Measurements from ENCODE around the gene NEURL1B. TPM values are rescaled to one million over a fixed set of nuclear protein-coding genes. Genes with fewer than 3 reads are reported as not detected.

NEURL1B gene
- total and polyA plus RNA-seq, 2 donors (not counting 1 experiment from before 2014, with no cell fraction given), result 0.06 to 0.17 TPM

- ATAC-seq (ENCODE audit: low read depth) (no peak), DNase-seq (no peak)
- Histone ChIP-seq H3K9me3 (ENCODE audit: control extremely low read depth in 1 of 3, control insufficient read depth in 2 of 3, insufficient read depth in 1 of 3, low read length in 2 of 3) (no peaks in the 10 kb centered on the region), H3K4me1 (ENCODE audit: control insufficient read depth in 2 of 2, insufficient read depth in 2 of 2, low read length in 2 of 2) (peaks cover 12 to 14% of the 10 kb centered on the region in 2 donors), H3K79me2 (ENCODE audit: control insufficient read depth, insufficient read depth, low read length) (no peaks in the 10 kb centered on the region), H2AFZ (ENCODE audit: insufficient read depth, low read depth, low read length, poor library complexity, severe bottlenecking) (no peak overlapping the region), H3K36me3 (replicated peaks in 1 of 2; ENCODE audit: control extremely low read depth in 1 of 2, control insufficient read depth in 1 of 2, extremely low read depth in 1 of 2, insufficient read depth in 2 of 2, low read length in 1 of 2) (no peaks in the 10 kb centered on the region), H3K9ac (ENCODE audit: low read length) (no peak overlapping the region), H3K4me3 (ENCODE audit: control extremely low read depth in 1 of 5, extremely low read depth in 1 of 5, insufficient read depth in 1 of 5, low read depth in 2 of 5, low read length in 4 of 5) (no peak overlapping the region), H3K27ac (ENCODE audit: low read length in 2 of 2) (no peak overlapping the region), H4K20me1 (ENCODE audit: control insufficient read depth, insufficient read depth, low read length, poor library complexity, severe bottlenecking) (no peaks in the 10 kb centered on the region), H3K4me2 (replicated peaks; ENCODE audit: low read depth, low read length, poor library complexity, severe bottlenecking) (no peak overlapping the region), H3K27me3 (replicated peaks in 1 of 4; ENCODE audit: control extremely low read depth in 1 of 4, control insufficient read depth in 3 of 4, insufficient read depth in 4 of 4, low read length in 3 of 4) (peaks cover 0 to 34% (median 19%) of the 10 kb centered on the region in 4 experiments)
- Mint-ChIP-seq H3K27me3 (peaks cover 36% of the 10 kb centered on the region), H3K4me3 (no peak overlapping the region), H3K9me3 (ENCODE audit: insufficient read depth) (no peaks in the 10 kb centered on the region), H3K4me1 (peaks cover 9% of the 10 kb centered on the region), H3K27ac (no peak overlapping the region)
- POLR2A ChIA-PET, result no interaction called here
- WGBS (ENCODE audit: insufficient coverage), result no CpG with 5 or more reads among the region's 8 CpGs
- intact Hi-C loops (cut with micrococcal nuclease), result no loop called here
- CTCF ChIA-PET, result no interaction called here
- TF ChIP-seq CTCF (IDR thresholded peaks at IDR 0.05), result no peak
- TF ChIP-seq EZH2 (IDR thresholded peaks at IDR 0.05; ENCODE audit: borderline replicate concordance, insufficient read depth, low read depth, low read length, poor library complexity, severe bottlenecking), result no peak
These were observed 3.6 kb downstream of the NEURL1B start for GRCh38 chr5:172644711-172645110.

DNA sequence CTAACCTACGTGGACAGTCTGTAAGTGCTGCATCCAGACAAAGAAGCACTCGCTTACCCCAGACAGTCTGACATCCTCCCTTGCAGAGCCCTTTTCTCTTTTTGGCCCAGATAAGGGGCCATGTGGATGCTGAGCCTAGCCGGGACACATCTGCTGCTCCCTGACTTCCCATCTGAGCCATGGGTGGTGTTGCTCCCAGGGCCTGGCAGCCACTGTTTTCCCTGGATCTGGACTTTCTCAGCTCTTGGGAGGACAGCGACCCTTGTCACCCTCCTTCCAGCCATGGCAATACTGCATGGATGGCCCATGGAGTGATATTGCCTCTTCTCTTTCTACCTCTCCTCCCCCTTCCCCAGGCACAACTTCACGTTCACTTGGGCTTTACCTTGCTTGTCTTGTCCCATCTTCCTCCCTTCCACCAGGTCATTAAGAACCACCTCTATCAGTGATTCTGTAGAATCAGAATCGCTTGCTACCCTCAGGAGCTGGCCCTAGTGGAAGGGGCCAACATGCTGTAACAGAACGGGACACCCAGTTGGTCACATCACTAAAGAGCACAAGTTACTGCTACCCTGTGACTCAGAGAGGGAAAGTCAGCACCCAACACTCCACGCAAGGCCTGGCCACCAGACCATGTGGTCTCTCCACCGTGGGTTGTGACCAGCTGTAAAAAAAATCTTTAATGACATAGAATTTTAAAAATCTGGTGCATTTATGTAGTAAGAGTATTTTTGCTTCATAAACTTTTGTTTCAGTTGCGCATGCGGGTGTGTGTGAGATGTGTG is 4.4 kb downstream of the NEURL1B start:
- no peak overlapping the region for H3K4me3 Mint-ChIP-seq
- Histone ChIP-seq H3K9ac (ENCODE audit: low read length) (no peak overlapping the region), H3K27ac (ENCODE audit: low read length in 2 of 2) (no peak overlapping the region), H3K4me1 (ENCODE audit: control insufficient read depth in 2 of 2, insufficient read depth in 2 of 2, low read length in 2 of 2) (peaks cover 10 to 11% of the 10 kb centered on the region in 2 donors), H3K4me3 (ENCODE audit: control extremely low read depth in 1 of 5, extremely low read depth in 1 of 5, insufficient read depth in 1 of 5, low read depth in 2 of 5, low read length in 4 of 5) (no peak overlapping the region), H4K20me1 (ENCODE audit: control insufficient read depth, insufficient read depth, low read length, poor library complexity, severe bottlenecking) (no peaks in the 10 kb centered on the region), H3K79me2 (ENCODE audit: control insufficient read depth, insufficient read depth, low read length) (no peaks in the 10 kb centered on the region), H3K9me3 (ENCODE audit: control extremely low read depth in 1 of 3, control insufficient read depth in 2 of 3, insufficient read depth in 1 of 3, low read length in 2 of 3) (no peaks in the 10 kb centered on the region), H2AFZ (ENCODE audit: insufficient read depth, low read depth, low read length, poor library complexity, severe bottlenecking) (no peak overlapping the region), H3K27me3 (replicated peaks in 1 of 4; ENCODE audit: control extremely low read depth in 1 of 4, control insufficient read depth in 3 of 4, insufficient read depth in 4 of 4, low read length in 3 of 4) (peaks cover 0 to 27% (median 15%) of the 10 kb centered on the region in 4 experiments), H3K36me3 (replicated peaks in 1 of 2; ENCODE audit: control extremely low read depth in 1 of 2, control insufficient read depth in 1 of 2, extremely low read depth in 1 of 2, insufficient read depth in 2 of 2, low read length in 1 of 2) (no peaks in the 10 kb centered on the region), H3K4me2 (replicated peaks; ENCODE audit: low read depth, low read length, poor library complexity, severe bottlenecking) (no peak overlapping the region)
- intact Hi-C loops (cut with micrococcal nuclease), result no loop called here
- ATAC-seq (ENCODE audit: low read depth), result no peak
- TF ChIP-seq CTCF (IDR thresholded peaks at IDR 0.05) (no peak), EZH2 (IDR thresholded peaks at IDR 0.05; ENCODE audit: borderline replicate concordance, insufficient read depth, low read depth, low read length, poor library complexity, severe bottlenecking) (no peak)
- no peak for DNase-seq
- peaks cover 30% of the 10 kb centered on the region for H3K27me3 Mint-ChIP-seq
- POLR2A ChIA-PET, result no interaction called here
- H3K9me3 Mint-ChIP-seq (ENCODE audit: insufficient read depth), result no peaks in the 10 kb centered on the region
- CTCF ChIA-PET, result no interaction called here
- peaks cover 5% of the 10 kb centered on the region for H3K4me1 Mint-ChIP-seq
- 96% methylated on average over 9 of the region's 11 CpGs for WGBS (ENCODE audit: insufficient coverage)
- no peak overlapping the region for H3K27ac Mint-ChIP-seq

Measured in B cell (primary cell).